ENCODE measurements around the gene PRDM8.

DNA sequence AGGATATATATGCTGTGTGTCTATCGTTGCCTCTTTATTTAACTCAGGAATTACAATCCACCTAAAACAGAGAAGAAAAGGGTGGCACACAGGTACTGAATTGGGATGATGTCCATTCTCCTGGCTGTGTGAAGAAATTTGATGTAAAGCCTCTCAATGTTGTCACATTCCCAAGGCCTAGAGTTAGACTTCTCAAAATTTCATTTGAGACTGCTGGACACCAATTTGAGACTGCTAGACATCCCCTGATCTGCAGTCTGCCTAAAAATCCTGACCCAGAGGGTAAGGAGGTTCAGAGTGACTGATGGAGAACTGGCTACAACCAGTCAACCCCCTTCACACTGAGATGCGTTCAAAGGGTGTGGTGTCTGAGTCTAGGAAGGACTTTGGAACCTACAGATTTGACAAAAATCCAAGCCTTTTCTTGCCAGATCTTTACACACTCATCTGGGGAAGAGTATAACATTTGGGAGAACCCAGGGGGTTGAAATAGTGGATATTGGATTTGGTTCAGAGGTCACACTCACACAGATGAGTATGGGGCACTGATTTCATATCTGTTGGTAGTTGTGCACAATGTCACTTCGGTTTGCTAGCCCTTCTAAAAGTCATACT, 4.9 kb upstream of the PRDM8 start:
- TF ChIP-seq, protein P1, sequence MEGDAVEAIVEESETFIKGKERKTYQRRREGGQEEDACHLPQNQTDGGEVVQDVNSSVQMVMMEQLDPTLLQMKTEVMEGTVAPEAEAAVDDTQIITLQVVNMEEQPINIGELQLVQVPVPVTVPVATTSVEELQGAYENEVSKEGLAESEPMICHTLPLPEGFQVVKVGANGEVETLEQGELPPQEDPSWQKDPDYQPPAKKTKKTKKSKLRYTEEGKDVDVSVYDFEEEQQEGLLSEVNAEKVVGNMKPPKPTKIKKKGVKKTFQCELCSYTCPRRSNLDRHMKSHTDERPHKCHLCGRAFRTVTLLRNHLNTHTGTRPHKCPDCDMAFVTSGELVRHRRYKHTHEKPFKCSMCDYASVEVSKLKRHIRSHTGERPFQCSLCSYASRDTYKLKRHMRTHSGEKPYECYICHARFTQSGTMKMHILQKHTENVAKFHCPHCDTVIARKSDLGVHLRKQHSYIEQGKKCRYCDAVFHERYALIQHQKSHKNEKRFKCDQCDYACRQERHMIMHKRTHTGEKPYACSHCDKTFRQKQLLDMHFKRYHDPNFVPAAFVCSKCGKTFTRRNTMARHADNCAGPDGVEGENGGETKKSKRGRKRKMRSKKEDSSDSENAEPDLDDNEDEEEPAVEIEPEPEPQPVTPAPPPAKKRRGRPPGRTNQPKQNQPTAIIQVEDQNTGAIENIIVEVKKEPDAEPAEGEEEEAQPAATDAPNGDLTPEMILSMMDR (IDR thresholded peaks at IDR 0.05), result no peak
- no peak for TF ChIP-seq POLR2A (IDR thresholded peaks at IDR 0.05)

Measured in thyroid gland (tissue), 4 donors.